HepG2 (cell line): ENCODE data around the gene USP2. TPM values are rescaled to one million over a fixed set of nuclear protein-coding genes. Genes with fewer than 3 reads are reported as not detected.
A peak's percentile ranks its signal among the peaks of the same experiment; 100 is the strongest.

ENCODE experiments used
- ATAC-seq: fragments of 200-7000 bp; cut with Tn5 transposase; 3 replicates; pipeline ENCODE4 v1.9.1; 2020; ENCODE audit warnings: mild to moderate bottlenecking, moderate library complexity
- BruUV-seq: library from RNA; stranded (reverse); fragments of 400-500 nt; replicated peaks from 2 replicates; lab custom pipeline; 2021; lab: Mats Ljungman, UMichigan
- CTCF ChIA-PET: fragments of 300-600 bp; formaldehyde crosslinking; extraction: SDS; loops from one replicate; lab custom pipeline; 2021; ENCODE audit warnings: low total read pairs, inconsistent platforms, low intra/inter-chr PET ratio; lab: Yijun Ruan, JAX
- POLR2A ChIA-PET: fragments of 350-600 bp; sonication (Branson Sonifier 250); formaldehyde crosslinking; loops from one replicate; lab custom pipeline; 2020; ENCODE audit warnings: antibody characterized with exemption, inconsistent platforms; lab: Yijun Ruan, JAX
- DNase-seq: peaks from one replicate; pipeline ENCODE4 v3.0.0-alpha.2; 2015; ENCODE audit warnings: low spot score
- FAIRE-seq: peaks from 3 replicates; lab custom pipeline; 2011; peaks lifted over from hg19 to GRCh38; lab: Jason Lieb, UNC
- H2AFZ ChIP-seq: one replicate; pipeline ENCODE4 v1.6.1; 2011; ENCODE audit warnings: low read length, inconsistent platforms
- H3K27ac ChIP-seq: fragments of 300-600 bp; 3 replicates; pipeline ENCODE4 v1.8.0; 2011; ENCODE audit warnings: mixed run types, mild to moderate bottlenecking, mixed read lengths, low read length, inconsistent platforms; ENCODE audit not compliant: insufficient read depth; ENCODE audit errors: extremely low read length
- H3K27me3 ChIP-seq, 2 experiments: fragments of 200-600 bp in 1 of 2; 2 replicates in 1 of 2; 3 replicates in 1 of 2; pipeline versions ENCODE4 v1.6.0 to v1.8.0; 2011; ENCODE audit warnings: low read length in 2 of 2, mild to moderate bottlenecking in 2 of 2, moderate library complexity in 2 of 2, inconsistent platforms in 1 of 2; ENCODE audit not compliant: insufficient read depth in 2 of 2, control insufficient read depth in 1 of 2
- H3K36me3 ChIP-seq, 2 experiments: fragments of 200-600 bp in 1 of 2; replicated peaks in 1 of 2; 2 replicates in 1 of 2; 3 replicates in 1 of 2; pipeline versions ENCODE4 v1.5.1 to v1.8.0; 2011; ENCODE audit warnings: low read length in 2 of 2, inconsistent platforms in 1 of 2; ENCODE audit not compliant: insufficient read depth in 2 of 2, control insufficient read depth in 1 of 2
- H3K4me1 ChIP-seq: 2 replicates; pipeline ENCODE4 v1.5.1; 2012; ENCODE audit warnings: low read length, inconsistent platforms; ENCODE audit not compliant: insufficient read depth
- H3K4me2 ChIP-seq: 2 replicates; pipeline ENCODE4 v1.6.0; 2011; ENCODE audit warnings: low read depth, low read length, inconsistent platforms
- H3K4me3 ChIP-seq, 3 experiments: fragments of 200-600 bp in 1 of 3; sonication (generic), shearing (Covaris generic) in 1 of 3; replicated peaks in 1 of 3; 2 replicates each; pipeline ENCODE4 v1.5.1; 2011 to 2016; ENCODE audit warnings: low read length in 3 of 3, inconsistent platforms in 2 of 3, low read depth in 2 of 3, mild to moderate bottlenecking in 2 of 3, control low read depth in 1 of 3, mixed read lengths in 1 of 3; ENCODE audit not compliant: insufficient read depth in 1 of 3
- H3K79me2 ChIP-seq: one replicate; pipeline ENCODE4 v1.6.1; 2011; ENCODE audit warnings: low read length, inconsistent platforms; ENCODE audit not compliant: insufficient read depth
- H3K9ac ChIP-seq: 2 replicates; pipeline ENCODE4 v1.6.0; 2011; ENCODE audit warnings: mild to moderate bottlenecking, low read depth, low read length, inconsistent platforms; ENCODE audit not compliant: insufficient read depth
- H3K9me3 ChIP-seq: 2 replicates; pipeline ENCODE4 v1.5.1; 2012; ENCODE audit warnings: mild to moderate bottlenecking, low read length
- H4K20me1 ChIP-seq: 2 replicates; pipeline ENCODE4 v1.6.0; 2011; ENCODE audit warnings: inconsistent platforms, mild to moderate bottlenecking, low read length, moderate library complexity; ENCODE audit not compliant: insufficient read depth
- FOXK1 ChIP-seq: sonication (generic); formaldehyde crosslinking; IDR thresholded peaks from 2 replicates; pipeline ENCODE4 v1.4.0; 2020; ENCODE audit warnings: low read depth, missing genetic modification reagents, borderline replicate concordance
- HOXA5 ChIP-seq: sonication (generic); formaldehyde crosslinking; IDR thresholded peaks from 2 replicates; pipeline ENCODE4 v1.4.0; 2020; ENCODE audit warnings: missing genetic modification reagents
- MNT ChIP-seq: fragments of 450-650 bp; IDR thresholded peaks from 2 replicates; pipeline ENCODE4 v1.6.1; 2016
- NONO ChIP-seq, 2 experiments: fragments of 450-650 bp in 1 of 2; sonication (generic) in 1 of 2; formaldehyde crosslinking in 1 of 2; IDR thresholded peaks in 1 of 2; conservative IDR thresholded peaks in 1 of 2; 2 replicates each; pipeline versions ENCODE4 v1.6.1 to v1.8.0; 2017 to 2022; ENCODE audit warnings: mild to moderate bottlenecking in 1 of 2, missing genetic modification reagents in 1 of 2, moderate library complexity in 1 of 2
- POLR2G ChIP-seq: fragments of 200-400 bp; formaldehyde crosslinking; IDR thresholded peaks from 2 replicates; pipeline ENCODE4 v1.6.1; 2018; ENCODE audit warnings: mild to moderate bottlenecking, low read depth, low read length, moderate library complexity
- RFXAP ChIP-seq: sonication (generic); formaldehyde crosslinking; IDR thresholded peaks from 2 replicates; pipeline ENCODE4 v1.4.0; 2020; ENCODE audit warnings: missing genetic modification reagents, borderline replicate concordance
- SMYD3 ChIP-seq: sonication (generic); formaldehyde crosslinking; IDR thresholded peaks from 2 replicates; pipeline ENCODE4 v1.8.1; 2023; ENCODE audit warnings: mild to moderate bottlenecking, missing genetic modification reagents
- SRSF4 ChIP-seq: fragments of 200-400 bp; formaldehyde crosslinking; IDR thresholded peaks from one replicate; pipeline ENCODE4 v1.6.1; 2018; ENCODE audit warnings: mild to moderate bottlenecking, low read depth, low read length, moderate library complexity; ENCODE audit not compliant: poor library complexity, severe bottlenecking
- STAT5B ChIP-seq: sonication (generic); formaldehyde crosslinking; IDR thresholded peaks from 2 replicates; pipeline ENCODE4 v1.4.0; 2020; ENCODE audit warnings: missing genetic modification reagents
- TARDBP ChIP-seq: sonication (generic); formaldehyde crosslinking; IDR thresholded peaks from 2 replicates; pipeline ENCODE4 v1.8.0; 2022; ENCODE audit warnings: mild to moderate bottlenecking, missing genetic modification reagents
- THAP11 ChIP-seq: IDR thresholded peaks from 2 replicates; pipeline ENCODE4 v1.6.1; 2016; ENCODE audit warnings: missing biosample characterization, missing genetic modification reagents
- THAP7 ChIP-seq: sonication (generic); formaldehyde crosslinking; IDR thresholded peaks from 2 replicates; pipeline ENCODE4 v1.8.1; 2023; ENCODE audit warnings: mild to moderate bottlenecking, missing genetic modification reagents
- ZBTB46 ChIP-seq: sonication (generic); formaldehyde crosslinking; IDR thresholded peaks from 2 replicates; pipeline ENCODE4 v1.4.0; 2020; ENCODE audit warnings: mild to moderate bottlenecking, missing genetic modification reagents, borderline replicate concordance
- ZNF160 ChIP-seq: sonication (generic); formaldehyde crosslinking; IDR thresholded peaks from 2 replicates; pipeline ENCODE4 v1.8.0; 2022; ENCODE audit warnings: mild to moderate bottlenecking, inconsistent platforms, missing genetic modification reagents
- ZNF296 ChIP-seq: sonication (generic); formaldehyde crosslinking; conservative IDR thresholded peaks from 2 replicates; pipeline ENCODE4 v1.5.0; 2020; ENCODE audit warnings: mild to moderate bottlenecking, missing genetic modification reagents
- ZNF441 ChIP-seq: sonication (generic); formaldehyde crosslinking; IDR thresholded peaks from 2 replicates; pipeline ENCODE4 v1.7.0; 2021; ENCODE audit warnings: missing genetic modification reagents, borderline replicate concordance
- ZNF576 ChIP-seq: sonication (generic); formaldehyde crosslinking; IDR thresholded peaks from 2 replicates; pipeline ENCODE4 v1.4.0; 2020; ENCODE audit warnings: mild to moderate bottlenecking, missing genetic modification reagents
- ZNF598 ChIP-seq: sonication (generic); formaldehyde crosslinking; IDR thresholded peaks from 2 replicates; pipeline ENCODE4 v1.5.1; 2020; ENCODE audit warnings: mild to moderate bottlenecking, missing genetic modification reagents, borderline replicate concordance
- ZSCAN29 ChIP-seq: sonication (generic); formaldehyde crosslinking; conservative IDR thresholded peaks from 2 replicates; pipeline ENCODE4 v1.4.0; 2020; ENCODE audit warnings: mild to moderate bottlenecking, missing genetic modification reagents
- WGBS: methylation state at CpG from one replicate; pipeline ENCODE4 v1.1.6; 2017; ENCODE audit warnings: low lambda C conversion rate; 5-methylcytosine and 5-hydroxymethylcytosine counted together
- in situ Hi-C: cut with HindIII; loops from 2 replicates; pipeline ENCODE4 v1.10.0; 2017; ENCODE audit warnings: low pct_unique_long_range_greater_than_20kb; ENCODE audit not compliant: extremely low pct_ligation_motif_present
- intact Hi-C: fragments of 100-400 bp; cut with micrococcal nuclease; formaldehyde crosslinking; loops from one replicate; pipeline ENCODE4 v1.10.0; 2022; ENCODE audit not compliant: unreplicated experiment
- polyA plus RNA-seq, 8 experiments: library from polyadenylated mRNA; depleted of rRNA in 3 of 8; stranded (reverse) in 7 of 8; unstranded in 1 of 8; fragments of >200 nt; fragmentation: Illumina TruSeq in 4 of 8; extraction: Trizol in 4 of 8; gene quantifications; 2 replicates each; pipeline versions ENCODE4 v1.2.1 to v1.2.3, GENCODE V29; 2011 to 2016; ENCODE audit warnings: low read depth in 4 of 8, missing spikeins in 1 of 8, mixed read lengths in 1 of 8; ENCODE audit not compliant: insufficient read depth in 1 of 8
- total RNA-seq, 5 experiments: library from RNA; depleted of rRNA; stranded (reverse); fragments of >200 nt; fragmentation: Illumina TruSeq; extraction: Trizol; gene quantifications; 2 replicates each; pipeline ENCODE4 v1.2.3, GENCODE V29; 2016; ENCODE audit warnings: low read depth in 1 of 5

USP2 gene
- total and polyA plus RNA-seq, 2 of the 13 experiments (the other 11 are each of a cell fraction or from before 2014, with no cell fraction given) = 2.5 to 6.0 TPM

GRCh38 chr11:119334174-119334930 is 47.1 kb downstream of the USP2 start, which contains the start of gene RNF26:
Gene RNF26 (plus strand): TSS chr11:119334527. CDS start chr11:119335123, 596 bp downstream.
- CTCF ChIA-PET = no interaction called here
- 1% methylated on average over 19 of the region's 54 CpGs for WGBS
- Histone ChIP-seq H4K20me1 (peaks cover 4% of the 10 kb centered on the region; the same call in 1 of the 2 replicates), H3K36me3 (peaks cover 8 to 14% of the 10 kb centered on the region in 2 experiments; a peak in 4 of 5 replicates), H3K4me1 (peaks cover 55% of the 10 kb centered on the region), H2AFZ (peak within 1 kb of the TSS; percentile 59), H3K27me3 (no peaks in the 10 kb centered on the region; a peak in 1 of 5 replicates), H3K4me3 (peak within 1 kb of the TSS; percentile 78 to 94 (median 87)), H3K79me2 (peaks cover 24% of the 10 kb centered on the region), H3K4me2 (peak within 1 kb of the TSS; percentile 89), H3K9me3 (no peaks in the 10 kb centered on the region), H3K9ac (peak within 1 kb of the TSS; percentile 86), H3K27ac (peak within 1 kb of the TSS; percentile 71)
- peak; percentile 87 for ATAC-seq
- in situ Hi-C loops (loop anchor here (10.0 kb wide), 1 partner anchor 140 kb away; no protein-coding TSS in a partner anchor), intact Hi-C loops (loop anchor here (2.0 to 5.0 kb wide), 2 partner anchors 16 to 138 kb away; no protein-coding TSS in a partner anchor)
- FAIRE-seq = peak; percentile 98
- peak; percentile 97 for DNase-seq
- POLR2A ChIA-PET = interaction anchor here (0.6 to 1.3 kb wide), 7 partner anchors 16 to 42 kb away, joined by 3 to 10 read pairs (median 3); partner anchors contain the start of gene MCAM
- BruUV-seq = no TSS peak
- TF ChIP-seq ZNF598 (no peak), POLR2G (peak; percentile 85), NONO (IDR thresholded peaks at IDR 0.05) (no peak), NONO (CRISPR knock-in tag; conservative IDR thresholded peaks at IDR 0.05) (no peak), RFXAP (CRISPR knock-in tag) (peak; percentile 69), MNT (no peak), SRSF4 (no peak), ZNF576 (CRISPR knock-in tag) (no peak), ZBTB46 (CRISPR knock-in tag) (no peak), TARDBP (CRISPR knock-in tag) (no peak), ZNF296 (CRISPR knock-in tag) (no peak), SMYD3 (no peak), ZSCAN29 (CRISPR knock-in tag) (no peak), ZNF441 (CRISPR knock-in tag) (no peak), HOXA5 (0 out of 2 replicates have a peak, but pooled peaks have one; percentile 38), THAP11 (CRISPR knock-in tag) (0 out of 2 replicates have a peak, but pooled peaks have one; percentile 59), STAT5B (CRISPR knock-in tag) (no peak), ZNF160 (no peak), FOXK1 (CRISPR knock-in tag) (peak; percentile 89), THAP7 (CRISPR knock-in tag) (0 out of 2 replicates have a peak, but pooled peaks have one; percentile 30)
